HepG2 (cell line): ENCODE data around the gene TPM1. TPM values are rescaled to one million over a fixed set of nuclear protein-coding genes. Genes with fewer than 3 reads are reported as not detected.

Experiments used
- ARNTL ChIP-seq: sonication (generic); formaldehyde crosslinking; IDR thresholded peaks from 2 replicates; pipeline ENCODE4 v1.4.0; 2020; ENCODE audit warnings: mild to moderate bottlenecking, missing genetic modification reagents
- ATF7-NPFF ChIP-seq: sonication (generic); formaldehyde crosslinking; IDR thresholded peaks from 2 replicates; pipeline ENCODE4 v1.8.1; 2023; ENCODE audit warnings: mild to moderate bottlenecking, low read depth, missing genetic modification reagents, moderate library complexity
- EED ChIP-seq: sonication (generic); formaldehyde crosslinking; IDR thresholded peaks from 2 replicates; pipeline ENCODE4 v1.5.0; 2020; ENCODE audit warnings: mild to moderate bottlenecking, missing genetic modification reagents
- FOSL2 ChIP-seq: sonication (generic); formaldehyde crosslinking; IDR thresholded peaks from 2 replicates; pipeline ENCODE4 v1.4.0; 2020; ENCODE audit warnings: missing genetic modification reagents
- GTF3A ChIP-seq: sonication (generic); formaldehyde crosslinking; conservative IDR thresholded peaks from 2 replicates; pipeline ENCODE4 v1.4.0; 2020; ENCODE audit warnings: mild to moderate bottlenecking, missing genetic modification reagents
- GZF1 ChIP-seq: sonication (generic); formaldehyde crosslinking; IDR thresholded peaks from 2 replicates; pipeline ENCODE4 v1.5.1; 2020; ENCODE audit warnings: mild to moderate bottlenecking, missing genetic modification reagents
- IRF9 ChIP-seq: sonication (generic); formaldehyde crosslinking; IDR thresholded peaks from 2 replicates; pipeline ENCODE4 v1.8.0; 2022; ENCODE audit warnings: missing genetic modification reagents, mild to moderate bottlenecking, borderline replicate concordance
- PRDM15 ChIP-seq: sonication (generic); formaldehyde crosslinking; IDR thresholded peaks from 2 replicates; pipeline ENCODE4 v1.4.0; 2020; ENCODE audit warnings: missing genetic modification reagents
- SALL1 ChIP-seq: sonication (generic); formaldehyde crosslinking; IDR thresholded peaks from 2 replicates; pipeline ENCODE4 v1.8.0; 2022; ENCODE audit warnings: mild to moderate bottlenecking, missing genetic modification reagents
- SKI ChIP-seq: fragments of 450-650 bp; IDR thresholded peaks from one replicate; pipeline ENCODE4 v1.6.1; 2018; ENCODE audit warnings: mild to moderate bottlenecking; ENCODE audit not compliant: partially characterized antibody
- TGIF2 ChIP-seq: IDR thresholded peaks from 2 replicates; pipeline ENCODE4 v1.6.1; 2016; ENCODE audit warnings: control low read depth, missing compliant biosample characterization
- YEATS2 ChIP-seq: sonication (generic); formaldehyde crosslinking; IDR thresholded peaks from 2 replicates; pipeline ENCODE4 v1.4.0; 2020; ENCODE audit warnings: missing genetic modification reagents, borderline replicate concordance
- ZFAT ChIP-seq: sonication (generic); formaldehyde crosslinking; conservative IDR thresholded peaks from 2 replicates; pipeline ENCODE4 v1.8.1; 2023; ENCODE audit warnings: missing genetic modification reagents, inconsistent platforms
- ZKSCAN5 ChIP-seq: sonication (generic); formaldehyde crosslinking; IDR thresholded peaks from 2 replicates; pipeline ENCODE4 v1.5.1; 2020; ENCODE audit warnings: mild to moderate bottlenecking, missing genetic modification reagents
- ZNF235 ChIP-seq: sonication (generic); formaldehyde crosslinking; IDR thresholded peaks from 2 replicates; pipeline ENCODE4 v1.8.1; 2023; ENCODE audit warnings: mild to moderate bottlenecking, missing genetic modification reagents, borderline replicate concordance
- ZNF44 ChIP-seq: sonication (generic); formaldehyde crosslinking; IDR thresholded peaks from 2 replicates; pipeline ENCODE4 v1.5.1; 2020; ENCODE audit warnings: mild to moderate bottlenecking, missing genetic modification reagents
- ZNF446 ChIP-seq: sonication (generic); formaldehyde crosslinking; IDR thresholded peaks from 2 replicates; pipeline ENCODE4 v1.5.0; 2020; ENCODE audit warnings: mild to moderate bottlenecking, missing genetic modification reagents
- ZNF746 ChIP-seq: sonication (generic); formaldehyde crosslinking; IDR thresholded peaks from 2 replicates; pipeline ENCODE4 v1.8.0; 2022; ENCODE audit warnings: mild to moderate bottlenecking, missing genetic modification reagents
- ZNF839 ChIP-seq: sonication (generic); formaldehyde crosslinking; IDR thresholded peaks from 2 replicates; pipeline ENCODE4 v1.4.0; 2020; ENCODE audit warnings: missing genetic modification reagents, mild to moderate bottlenecking, borderline replicate concordance
- polyA plus RNA-seq, 8 experiments: library from polyadenylated mRNA; depleted of rRNA in 3 of 8; stranded (reverse) in 7 of 8; unstranded in 1 of 8; fragments of >200 nt; fragmentation: Illumina TruSeq in 4 of 8; extraction: Trizol in 4 of 8; gene quantifications; 2 replicates each; pipeline versions ENCODE4 v1.2.1 to v1.2.3, GENCODE V29; 2011 to 2016; ENCODE audit warnings: low read depth in 4 of 8, missing spikeins in 1 of 8, mixed read lengths in 1 of 8; ENCODE audit not compliant: insufficient read depth in 1 of 8
- total RNA-seq, 5 experiments: library from RNA; depleted of rRNA; stranded (reverse); fragments of >200 nt; fragmentation: Illumina TruSeq; extraction: Trizol; gene quantifications; 2 replicates each; pipeline ENCODE4 v1.2.3, GENCODE V29; 2016; ENCODE audit warnings: low read depth in 1 of 5
- TF ChIP-seq, protein P1 (sequence below): sonication (generic); formaldehyde crosslinking; IDR thresholded peaks from 2 replicates; pipeline ENCODE4 v1.5.1; 2020; ENCODE audit warnings: mild to moderate bottlenecking, missing genetic modification reagents, moderate library complexity

The TPM1 gene
- total and polyA plus RNA-seq, 2 of the 13 experiments (the other 11 are each of a cell fraction or from before 2014, with no cell fraction given) = 98.9 to 109 TPM

DNA sequence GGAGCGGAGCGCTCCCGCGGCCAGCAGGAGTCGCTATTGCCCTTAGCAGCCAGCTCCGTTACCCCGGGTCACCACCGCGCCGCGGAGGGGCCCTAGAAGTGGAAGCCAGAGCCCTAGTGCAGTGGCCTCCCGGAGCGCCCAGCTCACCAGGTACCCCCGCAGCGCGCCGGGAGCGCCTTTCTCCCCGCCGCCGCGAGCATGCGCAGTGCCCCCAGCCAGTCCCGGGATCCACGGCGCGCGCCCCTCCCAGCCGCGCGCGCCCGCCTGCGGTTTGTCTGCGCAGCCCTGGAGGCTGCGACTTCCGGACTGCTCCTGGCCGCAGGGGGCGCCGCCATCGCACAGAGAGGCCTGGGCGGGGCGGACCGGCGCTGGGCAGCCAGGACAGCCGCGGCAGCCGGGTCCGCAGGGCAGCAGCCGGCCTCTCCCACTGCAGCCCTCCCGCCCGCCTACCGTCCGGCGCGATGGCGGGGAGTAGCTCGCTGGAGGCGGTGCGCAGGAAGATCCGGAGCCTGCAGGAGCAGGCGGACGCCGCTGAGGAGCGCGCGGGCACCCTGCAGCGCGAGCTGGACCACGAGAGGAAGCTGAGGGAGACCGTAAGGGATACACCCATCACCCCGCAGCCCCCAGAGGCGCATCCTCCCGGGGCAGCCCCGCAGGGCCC, 5.7 kb downstream of the TPM1 start (continued):
- TF ChIP-seq, protein P1, sequence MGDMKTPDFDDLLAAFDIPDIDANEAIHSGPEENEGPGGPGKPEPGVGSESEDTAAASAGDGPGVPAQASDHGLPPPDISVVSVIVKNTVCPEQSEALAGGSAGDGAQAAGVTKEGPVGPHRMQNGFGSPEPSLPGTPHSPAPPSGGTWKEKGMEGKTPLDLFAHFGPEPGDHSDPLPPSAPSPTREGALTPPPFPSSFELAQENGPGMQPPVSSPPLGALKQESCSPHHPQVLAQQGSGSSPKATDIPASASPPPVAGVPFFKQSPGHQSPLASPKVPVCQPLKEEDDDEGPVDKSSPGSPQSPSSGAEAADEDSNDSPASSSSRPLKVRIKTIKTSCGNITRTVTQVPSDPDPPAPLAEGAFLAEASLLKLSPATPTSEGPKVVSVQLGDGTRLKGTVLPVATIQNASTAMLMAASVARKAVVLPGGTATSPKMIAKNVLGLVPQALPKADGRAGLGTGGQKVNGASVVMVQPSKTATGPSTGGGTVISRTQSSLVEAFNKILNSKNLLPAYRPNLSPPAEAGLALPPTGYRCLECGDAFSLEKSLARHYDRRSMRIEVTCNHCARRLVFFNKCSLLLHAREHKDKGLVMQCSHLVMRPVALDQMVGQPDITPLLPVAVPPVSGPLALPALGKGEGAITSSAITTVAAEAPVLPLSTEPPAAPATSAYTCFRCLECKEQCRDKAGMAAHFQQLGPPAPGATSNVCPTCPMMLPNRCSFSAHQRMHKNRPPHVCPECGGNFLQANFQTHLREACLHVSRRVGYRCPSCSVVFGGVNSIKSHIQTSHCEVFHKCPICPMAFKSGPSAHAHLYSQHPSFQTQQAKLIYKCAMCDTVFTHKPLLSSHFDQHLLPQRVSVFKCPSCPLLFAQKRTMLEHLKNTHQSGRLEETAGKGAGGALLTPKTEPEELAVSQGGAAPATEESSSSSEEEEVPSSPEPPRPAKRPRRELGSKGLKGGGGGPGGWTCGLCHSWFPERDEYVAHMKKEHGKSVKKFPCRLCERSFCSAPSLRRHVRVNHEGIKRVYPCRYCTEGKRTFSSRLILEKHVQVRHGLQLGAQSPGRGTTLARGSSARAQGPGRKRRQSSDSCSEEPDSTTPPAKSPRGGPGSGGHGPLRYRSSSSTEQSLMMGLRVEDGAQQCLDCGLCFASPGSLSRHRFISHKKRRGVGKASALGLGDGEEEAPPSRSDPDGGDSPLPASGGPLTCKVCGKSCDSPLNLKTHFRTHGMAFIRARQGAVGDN (CRISPR knock-in tag) = peak; percentile 91
- TF ChIP-seq TGIF2 (CRISPR knock-in tag) (0 out of 2 replicates have a peak, but pooled peaks have one; percentile 14), ARNTL (CRISPR knock-in tag) (peak; percentile 39; the same call in 1 of the 2 replicates), EED (CRISPR knock-in tag) (peak; percentile 89), ZNF235 (CRISPR knock-in tag) (peak; percentile 87), GZF1 (no peak), SKI (peak; percentile 94), ZNF746 (0 out of 2 replicates have a peak, but pooled peaks have one; percentile 21), IRF9 (CRISPR knock-in tag) (no peak; the same call in 1 of the 2 replicates), ZFAT (CRISPR knock-in tag) (no peak), ZKSCAN5 (no peak), ZNF446 (CRISPR knock-in tag) (peak; percentile 85), FOSL2 (CRISPR knock-in tag) (no peak), SALL1 (CRISPR knock-in tag) (peak; percentile 91), ATF7-NPFF (CRISPR knock-in tag) (peak; percentile 96), ZNF839 (CRISPR knock-in tag) (no peak), YEATS2 (CRISPR knock-in tag) (no peak), GTF3A (CRISPR knock-in tag) (peak; percentile 97), PRDM15 (CRISPR knock-in tag) (peak; percentile 87), ZNF44 (0 out of 2 replicates have a peak, but pooled peaks have one; percentile 22)
